HepG2 (cell line): ENCODE data around the gene ZNF17. TPM values are rescaled to one million over a fixed set of nuclear protein-coding genes. Genes with fewer than 3 reads are reported as not detected.

Experiments
- AGO2 ChIP-seq: fragments of 200-400 bp; formaldehyde crosslinking; optimal IDR thresholded peaks from 2 replicates; pipeline ENCODE3; 2017; ENCODE audit warnings: mild to moderate bottlenecking, low read depth, low read length, moderate library complexity
- ATF7 ChIP-seq, 2 experiments: fragments of 450-650 bp in 1 of 2; sonication (generic) in 1 of 2; formaldehyde crosslinking in 1 of 2; IDR thresholded peaks; 2 replicates each; pipeline versions ENCODE4 v1.4.0 to v1.6.1; 2016 to 2020; ENCODE audit warnings: antibody characterized with exemption in 1 of 2, mild to moderate bottlenecking in 1 of 2, missing genetic modification reagents in 1 of 2
- CBFB ChIP-seq: sonication (generic); formaldehyde crosslinking; IDR thresholded peaks from 2 replicates; pipeline ENCODE4 v1.4.0; 2020; ENCODE audit warnings: missing genetic modification reagents
- DNMT1 ChIP-seq: sonication (generic); formaldehyde crosslinking; IDR thresholded peaks from 2 replicates; pipeline ENCODE4 v1.5.1; 2020; ENCODE audit warnings: mild to moderate bottlenecking, missing genetic modification reagents
- PAX8 ChIP-seq: sonication (generic); formaldehyde crosslinking; IDR thresholded peaks from 2 replicates; pipeline ENCODE4 v1.8.0; 2022; ENCODE audit warnings: mild to moderate bottlenecking, missing genetic modification reagents, borderline replicate concordance
- TARDBP ChIP-seq: sonication (generic); formaldehyde crosslinking; IDR thresholded peaks from 2 replicates; pipeline ENCODE4 v1.8.0; 2022; ENCODE audit warnings: mild to moderate bottlenecking, missing genetic modification reagents
- ZNF124 ChIP-seq: sonication (generic); formaldehyde crosslinking; IDR thresholded peaks from 2 replicates; pipeline ENCODE4 v1.4.0; 2020; ENCODE audit warnings: missing genetic modification reagents
- ZNF256 ChIP-seq: sonication (generic); formaldehyde crosslinking; conservative IDR thresholded peaks from 2 replicates; pipeline ENCODE4 v1.4.0; 2020; ENCODE audit warnings: missing genetic modification reagents
- ZNF598 ChIP-seq: sonication (generic); formaldehyde crosslinking; IDR thresholded peaks from 2 replicates; pipeline ENCODE4 v1.5.1; 2020; ENCODE audit warnings: mild to moderate bottlenecking, missing genetic modification reagents, borderline replicate concordance
- ZNF678 ChIP-seq: sonication (generic); formaldehyde crosslinking; IDR thresholded peaks from 2 replicates; pipeline ENCODE4 v1.4.0; 2020; ENCODE audit warnings: mild to moderate bottlenecking, missing genetic modification reagents
- ZNF746 ChIP-seq: sonication (generic); formaldehyde crosslinking; IDR thresholded peaks from 2 replicates; pipeline ENCODE4 v1.8.0; 2022; ENCODE audit warnings: mild to moderate bottlenecking, missing genetic modification reagents
- polyA plus RNA-seq, 8 experiments: library from polyadenylated mRNA; depleted of rRNA in 3 of 8; stranded (reverse) in 7 of 8; unstranded in 1 of 8; fragments of >200 nt; fragmentation: Illumina TruSeq in 4 of 8; extraction: Trizol in 4 of 8; gene quantifications; 2 replicates each; pipeline versions ENCODE4 v1.2.1 to v1.2.3, GENCODE V29; 2011 to 2016; ENCODE audit warnings: low read depth in 4 of 8, missing spikeins in 1 of 8, mixed read lengths in 1 of 8; ENCODE audit not compliant: insufficient read depth in 1 of 8
- total RNA-seq, 5 experiments: library from RNA; depleted of rRNA; stranded (reverse); fragments of >200 nt; fragmentation: Illumina TruSeq; extraction: Trizol; gene quantifications; 2 replicates each; pipeline ENCODE4 v1.2.3, GENCODE V29; 2016; ENCODE audit warnings: low read depth in 1 of 5
- TF ChIP-seq, protein P1 (sequence below): sonication (generic); formaldehyde crosslinking; IDR thresholded peaks from 2 replicates; pipeline ENCODE4 v1.8.1; 2023; ENCODE audit warnings: mild to moderate bottlenecking, missing genetic modification reagents, borderline replicate concordance
- TF ChIP-seq, protein P2 (sequence below): sonication (generic); formaldehyde crosslinking; IDR thresholded peaks from 2 replicates; pipeline ENCODE4 v1.5.1; 2020; ENCODE audit warnings: mild to moderate bottlenecking, missing genetic modification reagents, borderline replicate concordance
- TF ChIP-seq, protein P3 (sequence below): sonication (generic); formaldehyde crosslinking; IDR thresholded peaks from 2 replicates; pipeline ENCODE4 v1.4.0; 2020; ENCODE audit warnings: missing genetic modification reagents

ZNF17 gene
- total and polyA plus RNA-seq, 2 of the 13 experiments (the other 11 are each of a cell fraction or from before 2014, with no cell fraction given) = 3.7 to 10.1 TPM

DNA sequence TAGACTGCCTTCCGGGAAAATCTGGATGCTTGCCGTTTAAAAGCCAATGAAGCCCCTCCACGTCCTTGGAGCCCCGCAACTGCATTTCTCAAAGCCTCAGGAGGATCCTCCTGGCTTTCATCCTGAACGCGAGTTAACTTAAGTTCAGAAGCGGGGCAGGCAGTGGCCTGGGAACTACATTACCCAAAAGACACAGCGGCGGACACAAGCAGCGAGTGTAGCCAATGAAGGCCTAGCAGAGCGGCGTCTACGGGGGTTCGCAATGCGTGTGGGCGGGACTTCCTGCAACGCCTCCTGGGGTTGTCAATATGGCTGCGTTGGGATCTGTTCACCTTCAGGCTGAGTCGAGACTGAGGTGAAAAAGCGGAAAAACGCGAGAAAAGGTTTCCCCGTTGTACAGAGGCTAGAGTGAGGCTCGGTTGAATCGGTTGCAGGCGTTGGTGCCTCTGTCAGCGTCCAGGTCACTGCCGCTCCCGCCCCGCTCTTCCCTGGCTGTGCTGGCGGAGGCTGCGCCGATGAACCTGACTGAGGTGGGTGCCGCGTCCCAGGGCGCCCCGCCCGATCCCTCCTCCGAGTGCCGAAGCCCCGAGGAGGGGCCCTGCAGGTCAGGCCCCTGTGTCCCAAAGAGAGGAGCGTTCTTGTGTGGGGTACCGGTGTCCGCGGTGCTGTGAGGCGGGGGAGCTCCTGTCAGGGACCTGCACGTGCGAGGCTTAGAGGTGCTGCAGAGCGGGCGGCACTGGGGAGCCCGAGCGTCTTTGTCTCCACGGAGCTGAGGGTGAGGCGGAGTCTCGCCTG, at the start of gene ZNF17 (continued):
- TF ChIP-seq ATF7 (IDR thresholded peaks at IDR 0.05) = no peak
- TF ChIP-seq ATF7 (CRISPR knock-in tag; IDR thresholded peaks at IDR 0.05) = no peak
- peak; percentile 34; the same call in 1 of the 2 replicates for TF ChIP-seq CBFB (CRISPR knock-in tag)
- no peak for TF ChIP-seq ZNF256 (CRISPR knock-in tag)
- TF ChIP-seq ZNF678 (CRISPR knock-in tag) = no peak
- TF ChIP-seq PAX8 = no peak
- TF ChIP-seq ZNF598 (CRISPR knock-in tag) = 0 out of 2 replicates have a peak, but pooled peaks have one; percentile 30
- TF ChIP-seq, protein P1, sequence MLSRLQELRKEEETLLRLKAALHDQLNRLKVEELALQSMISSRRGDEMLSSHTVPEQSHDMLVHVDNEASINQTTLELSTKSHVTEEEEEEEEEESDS = no peak
- no peak for TF ChIP-seq DNMT1 (CRISPR knock-in tag)
- no peak for TF ChIP-seq TARDBP (CRISPR knock-in tag)
- 0 out of 2 replicates have a peak, but pooled peaks have one; percentile 44 for TF ChIP-seq ZNF124 (CRISPR knock-in tag)
- TF ChIP-seq, protein P2, sequence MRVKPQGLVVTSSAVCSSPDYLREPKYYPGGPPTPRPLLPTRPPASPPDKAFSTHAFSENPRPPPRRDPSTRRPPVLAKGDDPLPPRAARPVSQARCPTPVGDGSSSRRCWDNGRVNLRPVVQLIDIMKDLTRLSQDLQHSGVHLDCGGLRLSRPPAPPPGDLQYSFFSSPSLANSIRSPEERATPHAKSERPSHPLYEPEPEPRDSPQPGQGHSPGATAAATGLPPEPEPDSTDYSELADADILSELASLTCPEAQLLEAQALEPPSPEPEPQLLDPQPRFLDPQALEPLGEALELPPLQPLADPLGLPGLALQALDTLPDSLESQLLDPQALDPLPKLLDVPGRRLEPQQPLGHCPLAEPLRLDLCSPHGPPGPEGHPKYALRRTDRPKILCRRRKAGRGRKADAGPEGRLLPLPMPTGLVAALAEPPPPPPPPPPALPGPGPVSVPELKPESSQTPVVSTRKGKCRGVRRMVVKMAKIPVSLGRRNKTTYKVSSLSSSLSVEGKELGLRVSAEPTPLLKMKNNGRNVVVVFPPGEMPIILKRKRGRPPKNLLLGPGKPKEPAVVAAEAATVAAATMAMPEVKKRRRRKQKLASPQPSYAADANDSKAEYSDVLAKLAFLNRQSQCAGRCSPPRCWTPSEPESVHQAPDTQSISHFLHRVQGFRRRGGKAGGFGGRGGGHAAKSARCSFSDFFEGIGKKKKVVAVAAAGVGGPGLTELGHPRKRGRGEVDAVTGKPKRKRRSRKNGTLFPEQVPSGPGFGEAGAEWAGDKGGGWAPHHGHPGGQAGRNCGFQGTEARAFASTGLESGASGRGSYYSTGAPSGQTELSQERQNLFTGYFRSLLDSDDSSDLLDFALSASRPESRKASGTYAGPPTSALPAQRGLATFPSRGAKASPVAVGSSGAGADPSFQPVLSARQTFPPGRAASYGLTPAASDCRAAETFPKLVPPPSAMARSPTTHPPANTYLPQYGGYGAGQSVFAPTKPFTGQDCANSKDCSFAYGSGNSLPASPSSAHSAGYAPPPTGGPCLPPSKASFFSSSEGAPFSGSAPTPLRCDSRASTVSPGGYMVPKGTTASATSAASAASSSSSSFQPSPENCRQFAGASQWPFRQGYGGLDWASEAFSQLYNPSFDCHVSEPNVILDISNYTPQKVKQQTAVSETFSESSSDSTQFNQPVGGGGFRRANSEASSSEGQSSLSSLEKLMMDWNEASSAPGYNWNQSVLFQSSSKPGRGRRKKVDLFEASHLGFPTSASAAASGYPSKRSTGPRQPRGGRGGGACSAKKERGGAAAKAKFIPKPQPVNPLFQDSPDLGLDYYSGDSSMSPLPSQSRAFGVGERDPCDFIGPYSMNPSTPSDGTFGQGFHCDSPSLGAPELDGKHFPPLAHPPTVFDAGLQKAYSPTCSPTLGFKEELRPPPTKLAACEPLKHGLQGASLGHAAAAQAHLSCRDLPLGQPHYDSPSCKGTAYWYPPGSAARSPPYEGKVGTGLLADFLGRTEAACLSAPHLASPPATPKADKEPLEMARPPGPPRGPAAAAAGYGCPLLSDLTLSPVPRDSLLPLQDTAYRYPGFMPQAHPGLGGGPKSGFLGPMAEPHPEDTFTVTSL (CRISPR knock-in tag) = no peak
- no peak for TF ChIP-seq ZNF746 (CRISPR knock-in tag)
- peak; percentile 76 for TF ChIP-seq AGO2
- TF ChIP-seq, protein P3, sequence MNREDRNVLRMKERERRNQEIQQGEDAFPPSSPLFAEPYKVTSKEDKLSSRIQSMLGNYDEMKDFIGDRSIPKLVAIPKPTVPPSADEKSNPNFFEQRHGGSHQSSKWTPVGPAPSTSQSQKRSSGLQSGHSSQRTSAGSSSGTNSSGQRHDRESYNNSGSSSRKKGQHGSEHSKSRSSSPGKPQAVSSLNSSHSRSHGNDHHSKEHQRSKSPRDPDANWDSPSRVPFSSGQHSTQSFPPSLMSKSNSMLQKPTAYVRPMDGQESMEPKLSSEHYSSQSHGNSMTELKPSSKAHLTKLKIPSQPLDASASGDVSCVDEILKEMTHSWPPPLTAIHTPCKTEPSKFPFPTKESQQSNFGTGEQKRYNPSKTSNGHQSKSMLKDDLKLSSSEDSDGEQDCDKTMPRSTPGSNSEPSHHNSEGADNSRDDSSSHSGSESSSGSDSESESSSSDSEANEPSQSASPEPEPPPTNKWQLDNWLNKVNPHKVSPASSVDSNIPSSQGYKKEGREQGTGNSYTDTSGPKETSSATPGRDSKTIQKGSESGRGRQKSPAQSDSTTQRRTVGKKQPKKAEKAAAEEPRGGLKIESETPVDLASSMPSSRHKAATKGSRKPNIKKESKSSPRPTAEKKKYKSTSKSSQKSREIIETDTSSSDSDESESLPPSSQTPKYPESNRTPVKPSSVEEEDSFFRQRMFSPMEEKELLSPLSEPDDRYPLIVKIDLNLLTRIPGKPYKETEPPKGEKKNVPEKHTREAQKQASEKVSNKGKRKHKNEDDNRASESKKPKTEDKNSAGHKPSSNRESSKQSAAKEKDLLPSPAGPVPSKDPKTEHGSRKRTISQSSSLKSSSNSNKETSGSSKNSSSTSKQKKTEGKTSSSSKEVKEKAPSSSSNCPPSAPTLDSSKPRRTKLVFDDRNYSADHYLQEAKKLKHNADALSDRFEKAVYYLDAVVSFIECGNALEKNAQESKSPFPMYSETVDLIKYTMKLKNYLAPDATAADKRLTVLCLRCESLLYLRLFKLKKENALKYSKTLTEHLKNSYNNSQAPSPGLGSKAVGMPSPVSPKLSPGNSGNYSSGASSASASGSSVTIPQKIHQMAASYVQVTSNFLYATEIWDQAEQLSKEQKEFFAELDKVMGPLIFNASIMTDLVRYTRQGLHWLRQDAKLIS (CRISPR knock-in tag) = no peak
